NCI-H446 treated with DMSO at 0.1 percent for 48 hours (cell line): ENCODE measurements around the gene SFRP5.

Experiments used
- DNase-seq: peaks from one replicate; lab custom pipeline; 2025; lab: John Stamatoyannopoulos, UW

Gene SFRP5

GRCh38 chr10:97734021-97734420 is 37.8 kb downstream of the SFRP5 start:
- no peak for DNase-seq

- DNase-seq: no peak
Measured at GRCh38 chr10:97733256-97733655, 38.5 kb downstream of the SFRP5 start.

- no peak for DNase-seq
Measured at GRCh38 chr10:97732052-97732359, 39.8 kb downstream of the SFRP5 start.

GRCh38 chr10:97731346-97732051 is 40.3 kb downstream of the SFRP5 start:
- DNase-seq: peak; percentile 8

GRCh38 chr10:97729014-97729413 is 42.8 kb downstream of the SFRP5 start:
- no peak for DNase-seq

- no peak for DNase-seq
Measured at GRCh38 chr10:97726636-97727178, 45.1 kb downstream of the SFRP5 start.

- no peak for DNase-seq
Measured at GRCh38 chr10:97724341-97724941, 47.4 kb downstream of the SFRP5 start.

- no peak for DNase-seq
Measured at GRCh38 chr10:97723001-97723400, 48.8 kb downstream of the SFRP5 start.

GRCh38 chr10:97721871-97722780 is 49.7 kb downstream of the SFRP5 start:
- no peak for DNase-seq

GRCh38 chr10:97719602-97720001 is 52.2 kb downstream of the SFRP5 start:
- no peak for DNase-seq

GRCh38 chr10:97718659-97719142 is 53.1 kb downstream of the SFRP5 start:
- DNase-seq: no peak

GRCh38 chr10:97718178-97718577 is 53.6 kb downstream of the SFRP5 start:
- DNase-seq: no peak

- no peak for DNase-seq
Measured at GRCh38 chr10:97717627-97718026, 54.2 kb downstream of the SFRP5 start.
